K562 (cell line): ENCODE measurements around the gene VPS26A. TPM values are rescaled to one million over a fixed set of nuclear protein-coding genes. Genes with fewer than 3 reads are reported as not detected.

ENCODE experiments used
- BRD4 ChIP-seq: fragments of 200-600 bp; sonication (generic); IDR thresholded peaks from 2 replicates; pipeline ENCODE4 v1.6.1; 2017; ENCODE audit warnings: inconsistent platforms
- CC2D1A ChIP-seq: fragments of 450-650 bp; IDR thresholded peaks from 2 replicates; pipeline ENCODE4 v1.6.1; 2017; ENCODE audit warnings: mild to moderate bottlenecking
- CEBPG ChIP-seq, 3 experiments: fragments of 200-800 bp in 1 of 3; sonication (Bioruptor generic) in 1 of 3; sonication (generic) in 1 of 3; formaldehyde crosslinking in 1 of 3; IDR thresholded peaks in 2 of 3; conservative IDR thresholded peaks in 1 of 3; 2 replicates each; pipeline versions ENCODE4 v1.6.1 to v1.8.0; 2016 to 2022; ENCODE audit warnings: missing compliant biosample characterization in 2 of 3, missing genetic modification characterization in 2 of 3, mild to moderate bottlenecking in 1 of 3, missing genetic modification reagents in 1 of 3
- CREB1 ChIP-seq, 2 experiments: sonication (generic) in 1 of 2; formaldehyde crosslinking in 1 of 2; IDR thresholded peaks; 2 replicates each; pipeline versions ENCODE4 v1.6.1 to v1.8.0; 2012 to 2022; ENCODE audit warnings: inconsistent platforms in 1 of 2, mild to moderate bottlenecking in 1 of 2, missing genetic modification reagents in 1 of 2, moderate library complexity in 1 of 2
- CREB3 ChIP-seq: fragments of 450-650 bp; conservative IDR thresholded peaks from 2 replicates; pipeline ENCODE4 v1.6.1; 2016; ENCODE audit warnings: missing genetic modification characterization, low read depth, mild to moderate bottlenecking, missing compliant biosample characterization, moderate library complexity
- CTCF ChIP-seq, 3 experiments: IDR thresholded peaks in 2 of 3; conservative IDR thresholded peaks in 1 of 3; 2 replicates each; pipeline ENCODE4 v1.5.1; 2011 to 2012; ENCODE audit warnings: low read length in 3 of 3, mild to moderate bottlenecking in 3 of 3, control low read depth in 2 of 3, improper control_type of control experiment in 1 of 3, inconsistent platforms in 1 of 3, low read depth in 1 of 3, mixed read lengths in 1 of 3, moderate library complexity in 1 of 3; ENCODE audit not compliant: insufficient read depth in 2 of 3
- DPF2 ChIP-seq: fragments of 450-650 bp; IDR thresholded peaks from 2 replicates; pipeline ENCODE4 v1.6.1; 2016
- ESRRB ChIP-seq: fragments of 250-450 bp; sonication (Bioruptor Pico); IDR thresholded peaks from 2 replicates; pipeline ENCODE4 v1.5.0; 2020; ENCODE audit warnings: mild to moderate bottlenecking, moderate library complexity, borderline replicate concordance
- EZH2 ChIP-seq: IDR thresholded peaks from 2 replicates; pipeline ENCODE4 v1.6.1; 2012; ENCODE audit warnings: low read depth, mild to moderate bottlenecking, inconsistent platforms, low read length, borderline replicate concordance
- HMG20A ChIP-seq: fragments of 450-650 bp; formaldehyde crosslinking; conservative IDR thresholded peaks from 2 replicates; pipeline ENCODE4 v1.4.0; 2020; ENCODE audit warnings: mild to moderate bottlenecking, mixed read lengths
- HMGN3 ChIP-seq: IDR thresholded peaks from 2 replicates; pipeline ENCODE4 v1.6.1; 2011; ENCODE audit warnings: borderline replicate concordance, low read depth, mild to moderate bottlenecking, mixed read lengths, low read length; ENCODE audit not compliant: insufficient read length; ENCODE audit errors: extremely low read depth
- MBD1 ChIP-seq: fragments of 250-450 bp; sonication (Bioruptor Pico); IDR thresholded peaks from 2 replicates; pipeline ENCODE4 v1.8.0; 2022; ENCODE audit warnings: inconsistent platforms
- SMARCA5 ChIP-seq: fragments of 450-650 bp; IDR thresholded peaks from 2 replicates; pipeline ENCODE4 v1.6.1; 2016
- SRSF9 ChIP-seq: fragments of 200-400 bp; formaldehyde crosslinking; IDR thresholded peaks from 2 replicates; pipeline ENCODE4 v1.6.1; 2017; ENCODE audit warnings: low read depth, low read length, borderline replicate concordance
- SUPT5H ChIP-seq: fragments of 450-650 bp; IDR thresholded peaks from 2 replicates; pipeline ENCODE4 v1.6.1; 2016
- TFE3 ChIP-seq: fragments of 450-650 bp; formaldehyde crosslinking; IDR thresholded peaks from 2 replicates; pipeline ENCODE4 v1.4.0; 2020; ENCODE audit warnings: mild to moderate bottlenecking, mixed read lengths
- WHSC1 ChIP-seq: IDR thresholded peaks from one replicate; pipeline ENCODE4 v1.6.1; 2012; ENCODE audit warnings: low read length, control low read depth, inconsistent platforms
- ZBTB34 ChIP-seq: fragments of 250-450 bp; sonication (Bioruptor Pico); IDR thresholded peaks from 2 replicates; pipeline ENCODE4 v1.8.0; 2021; ENCODE audit warnings: mild to moderate bottlenecking, moderate library complexity
- ZNF586 ChIP-seq: fragments of 450-650 bp; formaldehyde crosslinking; conservative IDR thresholded peaks from 2 replicates; pipeline ENCODE4 v1.4.0; 2020; ENCODE audit warnings: mild to moderate bottlenecking, moderate library complexity
- ZNF79 ChIP-seq: fragments of 250-450 bp; sonication (Bioruptor Pico); IDR thresholded peaks from 2 replicates; pipeline ENCODE4 v1.4.0; 2020; ENCODE audit warnings: low read depth, mild to moderate bottlenecking, moderate library complexity
- polyA plus RNA-seq, 8 experiments: library from polyadenylated mRNA; depleted of rRNA in 4 of 8; stranded (reverse) in 5 of 8; unstranded in 3 of 8; fragments of >200 nt; fragmentation: Nextera tagmentation in 2 of 8; fragmentation: Illumina TruSeq in 1 of 8; extraction: Ambion mirVana in 2 of 8; extraction: Trizol in 1 of 8; gene quantifications; 2 replicates each; pipeline versions ENCODE4 v1.2.1 to v1.2.3, GENCODE V29; 2011 to 2014; ENCODE audit warnings: inconsistent platforms in 1 of 8, missing spikeins in 1 of 8
- total RNA-seq, 7 experiments: library from RNA; depleted of rRNA in 6 of 7; stranded (reverse); fragments of >200 nt in 6 of 7; fragmentation: Illumina TruSeq in 2 of 7; extraction: Trizol in 2 of 7; gene quantifications; 2 replicates each; pipeline versions ENCODE4 v1.2.1 to v1.2.3, GENCODE V29; 2011 to 2021; ENCODE audit warnings: low replicate concordance in 1 of 7

Gene VPS26A
- total and polyA plus RNA-seq, 9 of the 15 experiments (the other 6 are each of a cell fraction or from before 2014, with no cell fraction given), result 47.1 to 137 (median 69.3) TPM

GRCh38 chr10:69217119-69217754 is 93.3 kb downstream of the VPS26A start (continued):
- no peak for TF ChIP-seq CREB3
- peak; percentile 74; the same call in 1 of the 2 replicates for TF ChIP-seq SMARCA5
- TF ChIP-seq MBD1 (CRISPR knock-in tag), result no peak
- peak; percentile 85 for TF ChIP-seq DPF2
- no peak for TF ChIP-seq HMGN3
- no peak for TF ChIP-seq TFE3 (CRISPR knock-in tag)
- no peak for TF ChIP-seq CC2D1A
- no peak for TF ChIP-seq SRSF9
- no peak for TF ChIP-seq ESRRB
- no peak for TF ChIP-seq WHSC1
- TF ChIP-seq ZNF79 (CRISPR knock-in tag), result no peak
- TF ChIP-seq BRD4, result no peak
- no peak for TF ChIP-seq CREB1 (IDR thresholded peaks at IDR 0.05)
- TF ChIP-seq CREB1 (CRISPR knock-in tag; IDR thresholded peaks at IDR 0.05), result no peak
- TF ChIP-seq CTCF (IDR thresholded peaks at IDR 0.05 in 2 of 3, conservative IDR thresholded peaks at IDR 0.05 in 1 of 3; ENCODE audit: insufficient read depth in 2 of 3, low read depth in 1 of 3, low read length in 3 of 3), result no peak
- peak; percentile 98 for TF ChIP-seq CEBPG (CRISPR knock-in tag; IDR thresholded peaks at IDR 0.05)
- peak; percentile 99 to 100 for TF ChIP-seq CEBPG (tag; conservative IDR thresholded peaks at IDR 0.05 in 1 of 2, IDR thresholded peaks at IDR 0.05 in 1 of 2)
- TF ChIP-seq HMG20A, result no peak
- TF ChIP-seq ZNF586 (CRISPR knock-in tag), result 0 out of 2 replicates have a peak, but pooled peaks have one; percentile 68
- TF ChIP-seq SUPT5H, result no peak
- TF ChIP-seq ZBTB34 (CRISPR knock-in tag), result peak; percentile 42; the same call in 1 of the 2 replicates
- no peak for TF ChIP-seq EZH2
